Astrocyte of the spinal cord (primary cell): Measurements from ENCODE around the gene IQGAP2.

ENCODE experiments used
- DNase-seq: peaks from one replicate; pipeline ENCODE4 v3.0.0; 2011; ENCODE audit warnings: low read depth, low spot score
- H3K4me3 ChIP-seq: 2 replicates; pipeline ENCODE4 v1.5.1; 2011; ENCODE audit warnings: low read depth, mild to moderate bottlenecking, low read length, moderate library complexity
- CTCF ChIP-seq: IDR thresholded peaks from 2 replicates; pipeline ENCODE4 v1.5.1; 2012; ENCODE audit warnings: low read depth, mild to moderate bottlenecking, low read length, inconsistent platforms
- in situ Hi-C: cut with HindIII; loops from 2 replicates; pipeline ENCODE4 v1.10.0; 2017; ENCODE audit warnings: low sequenced_read_pairs

The IQGAP2 gene

GRCh38 chr5:76693141-76693540, 290.1 kb downstream of the IQGAP2 start:
- in situ Hi-C loops: no loop called here
- no peak overlapping the region for H3K4me3 ChIP-seq
- no peak for TF ChIP-seq CTCF
- DNase-seq: no peak

- in situ Hi-C loops: no loop called here
These were observed 291.2 kb downstream of the IQGAP2 start for GRCh38 chr5:76694317-76694716.

GRCh38 chr5:76695346-76695745, 292.3 kb downstream of the IQGAP2 start:
- in situ Hi-C loops: no loop called here
- H3K4me3 ChIP-seq: no peak overlapping the region
- no peak for TF ChIP-seq CTCF
- no peak for DNase-seq

More at GRCh38 chr5:76694317-76694716, 291.2 kb downstream of the IQGAP2 start:
- no peak overlapping the region for H3K4me3 ChIP-seq
- DNase-seq: no peak
- no peak for TF ChIP-seq CTCF

GRCh38 chr5:76696251-76696650, 293.2 kb downstream of the IQGAP2 start:
- in situ Hi-C loops: no loop called here
- DNase-seq: no peak
- no peak overlapping the region for H3K4me3 ChIP-seq
- TF ChIP-seq CTCF: no peak

- TF ChIP-seq CTCF: no peak
- no peak for DNase-seq
- H3K4me3 ChIP-seq: no peak overlapping the region
- in situ Hi-C loops: no loop called here
These were observed 294.6 kb downstream of the IQGAP2 start for GRCh38 chr5:76697670-76698069.

GRCh38 chr5:76700571-76700970, 297.5 kb downstream of the IQGAP2 start:
- no peak overlapping the region for H3K4me3 ChIP-seq
- in situ Hi-C loops: loop anchor here (25.0 kb wide), 2 partner anchors 88 to 112 kb away; partner anchors contain the start of genes F2RL1 and F2RL2
- no peak for DNase-seq
- TF ChIP-seq CTCF: no peak

GRCh38 chr5:76701298-76701697, 298.2 kb downstream of the IQGAP2 start:
- peak; percentile 89 for DNase-seq
- TF ChIP-seq CTCF: no peak
- no peak overlapping the region for H3K4me3 ChIP-seq
- in situ Hi-C loops: loop anchor here (25.0 kb wide), 2 partner anchors 89 to 111 kb away; partner anchors contain the start of genes F2RL1 and F2RL2
